NB4 (cell line): ENCODE results near the gene PLSCR1.

Source experiments
- POLR2A ChIP-seq: IDR thresholded peaks from 2 replicates; pipeline ENCODE4 v1.6.1; 2011; ENCODE audit warnings: mild to moderate bottlenecking; ENCODE audit not compliant: insufficient read length; ENCODE audit errors: extremely low read depth
- TF ChIP-seq, protein P1 (sequence below): IDR thresholded peaks from one replicate; pipeline ENCODE4 v1.5.1; 2012; ENCODE audit warnings: low read depth, low read length

DNA sequence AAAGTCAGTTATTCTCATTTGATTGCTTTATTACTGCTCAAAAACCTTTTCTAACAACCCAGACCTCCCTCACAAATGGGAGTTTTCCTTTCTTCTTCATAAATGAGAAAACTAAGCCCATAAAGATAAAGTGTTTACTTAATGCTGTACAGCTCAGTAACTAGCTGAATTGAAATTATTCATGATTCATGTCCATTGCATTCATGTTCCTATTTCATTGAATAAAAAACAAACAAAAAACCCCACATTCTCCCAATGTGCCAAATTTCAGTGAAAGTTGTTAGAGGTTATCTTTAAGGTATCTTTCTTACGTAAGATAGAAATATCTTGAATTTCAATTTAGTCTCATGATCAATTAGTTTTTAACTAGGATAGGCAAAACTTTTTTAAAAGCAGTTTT, 77.8 kb downstream of the PLSCR1 start:
- TF ChIP-seq, protein P1, sequence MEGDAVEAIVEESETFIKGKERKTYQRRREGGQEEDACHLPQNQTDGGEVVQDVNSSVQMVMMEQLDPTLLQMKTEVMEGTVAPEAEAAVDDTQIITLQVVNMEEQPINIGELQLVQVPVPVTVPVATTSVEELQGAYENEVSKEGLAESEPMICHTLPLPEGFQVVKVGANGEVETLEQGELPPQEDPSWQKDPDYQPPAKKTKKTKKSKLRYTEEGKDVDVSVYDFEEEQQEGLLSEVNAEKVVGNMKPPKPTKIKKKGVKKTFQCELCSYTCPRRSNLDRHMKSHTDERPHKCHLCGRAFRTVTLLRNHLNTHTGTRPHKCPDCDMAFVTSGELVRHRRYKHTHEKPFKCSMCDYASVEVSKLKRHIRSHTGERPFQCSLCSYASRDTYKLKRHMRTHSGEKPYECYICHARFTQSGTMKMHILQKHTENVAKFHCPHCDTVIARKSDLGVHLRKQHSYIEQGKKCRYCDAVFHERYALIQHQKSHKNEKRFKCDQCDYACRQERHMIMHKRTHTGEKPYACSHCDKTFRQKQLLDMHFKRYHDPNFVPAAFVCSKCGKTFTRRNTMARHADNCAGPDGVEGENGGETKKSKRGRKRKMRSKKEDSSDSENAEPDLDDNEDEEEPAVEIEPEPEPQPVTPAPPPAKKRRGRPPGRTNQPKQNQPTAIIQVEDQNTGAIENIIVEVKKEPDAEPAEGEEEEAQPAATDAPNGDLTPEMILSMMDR, result no peak
- no peak for TF ChIP-seq POLR2A
